Non-pigmented ciliary epithelial cell (primary cell): ENCODE results near the gene PYHIN1.
"Not testable (repeated sequence)": the region's sequence is repeated elsewhere in the genome, so short reads cannot be mapped to it uniquely, and the experiment has no call there.

Experiments used
- DNase-seq: peaks from one replicate; pipeline ENCODE4 v3.0.0-alpha.2; 2010; ENCODE audit warnings: low read depth

PYHIN1 gene

GRCh38 chr1:158979229-158979628, 47.9 kb downstream of the PYHIN1 start:
- no peak for DNase-seq

GRCh38 chr1:158983235-158983634, 51.9 kb downstream of the PYHIN1 start:
- no peak for DNase-seq

- no peak for DNase-seq
Observed at GRCh38 chr1:158984386-158984785, 53.0 kb downstream of the PYHIN1 start.

GRCh38 chr1:158989424-158989823, 58.1 kb downstream of the PYHIN1 start:
- no peak for DNase-seq

GRCh38 chr1:158992787-158993312, 61.5 kb downstream of the PYHIN1 start:
- no peak for DNase-seq

- no peak for DNase-seq
Observed at GRCh38 chr1:158996998-158997397, 65.6 kb downstream of the PYHIN1 start.

- DNase-seq: no peak
Observed at GRCh38 chr1:158998037-158998780, 66.9 kb downstream of the PYHIN1 start.

- no peak for DNase-seq
Observed at GRCh38 chr1:158998781-158999161, 67.4 kb downstream of the PYHIN1 start.

GRCh38 chr1:158999316-159000069, 68.1 kb downstream of the PYHIN1 start:
- peak; percentile 71 for DNase-seq

- no peak for DNase-seq
Observed at GRCh38 chr1:159000070-159000409, 68.7 kb downstream of the PYHIN1 start.

- peak; percentile 86 for DNase-seq
Observed at GRCh38 chr1:159000625-159001024, 69.3 kb downstream of the PYHIN1 start.

- no peak for DNase-seq
Observed at GRCh38 chr1:159005161-159005560, 73.8 kb downstream of the PYHIN1 start.

GRCh38 chr1:159005676-159006075, 74.3 kb downstream of the PYHIN1 start:
- no peak for DNase-seq

GRCh38 chr1:159006210-159006807, 75.0 kb downstream of the PYHIN1 start:
- DNase-seq: not testable (repeated sequence)

GRCh38 chr1:159007726-159008125, 76.4 kb downstream of the PYHIN1 start:
- no peak for DNase-seq

GRCh38 chr1:159008744-159009188, 77.4 kb downstream of the PYHIN1 start:
- no peak for DNase-seq

GRCh38 chr1:159009287-159009686, 77.9 kb downstream of the PYHIN1 start:
- DNase-seq: no peak

- DNase-seq: peak; percentile 90
Observed at GRCh38 chr1:159009704-159010361, 78.5 kb downstream of the PYHIN1 start, which contains the start of gene IFI16. TSS of gene IFI16 (plus strand) at chr1:159009907. CDS start at chr1:159014681, 4,774 bp downstream.

- no peak for DNase-seq
Observed at GRCh38 chr1:159010391-159010790, 79.0 kb downstream of the PYHIN1 start.

- DNase-seq: not testable (repeated sequence)
Observed at GRCh38 chr1:159011001-159011400, 79.6 kb downstream of the PYHIN1 start.

- DNase-seq: no peak
Observed at GRCh38 chr1:159011751-159012150, 80.4 kb downstream of the PYHIN1 start.

GRCh38 chr1:159012495-159012894, 81.1 kb downstream of the PYHIN1 start:
- no peak for DNase-seq
